Renal cortical epithelial cell (primary cell): ENCODE data around the gene GFER. TPM values are rescaled to one million over a fixed set of nuclear protein-coding genes. Genes with fewer than 3 reads are reported as not detected.

Experiments
- total RNA-seq: library from RNA; depleted of rRNA; stranded (reverse); fragments of >200 nt; gene quantifications from 2 replicates; pipeline ENCODE4 v1.2.3, GENCODE V29; 2014

Gene GFER
- total RNA-seq, 1 donor from 2014 or later = 8.7 TPM

Other genes with a start within 250 kb of the GFER start
- 38.9 and 84.0 TPM in 2 replicates for gene NME3, start 212.7 kb upstream of the GFER start, total RNA-seq
- gene EME2, start 211.4 kb upstream of the GFER start, total RNA-seq = 12.2 and 13.1 TPM in 2 replicates
- gene MRPS34, start 211.1 kb upstream of the GFER start, total RNA-seq = 41.6 and 68.4 TPM in 2 replicates
- 53.2 and 60.8 TPM in 2 replicates for gene SPSB3, start 201.6 kb upstream of the GFER start, total RNA-seq
- 58.2 and 85.3 TPM in 2 replicates for gene NUBP2, start 201.2 kb upstream of the GFER start, total RNA-seq
- 0.05 TPM in 1 of 2 replicates, not detected in the other for gene IGFALS, start 190.5 kb upstream of the GFER start, total RNA-seq
- 63.9 and 102 TPM in 2 replicates for gene HAGH, start 157.4 kb upstream of the GFER start, total RNA-seq
- gene FAHD1, start 157.0 kb upstream of the GFER start, total RNA-seq = 84.9 and 109 TPM in 2 replicates
- gene MEIOB, start 112.0 kb upstream of the GFER start, total RNA-seq = 0.15 and 2.6 TPM in 2 replicates
- not detected in 2 replicates for gene HS3ST6, start 65.8 kb upstream of the GFER start, total RNA-seq
- gene MSRB1, start 41.0 kb upstream of the GFER start, total RNA-seq = 9.6 and 10.8 TPM in 2 replicates
- gene RPL3L, start 29.5 kb upstream of the GFER start, total RNA-seq = not detected in 2 replicates
- 119 and 138 TPM in 2 replicates for gene NDUFB10, start 24.7 kb upstream of the GFER start, total RNA-seq
- gene RPS2, start 19.4 kb upstream of the GFER start, total RNA-seq = 865 and 1,076 TPM in 2 replicates
- gene RNF151, start 17.3 kb upstream of the GFER start, total RNA-seq = not detected in 2 replicates
- 46.2 and 46.3 TPM in 2 replicates for gene TBL3, start 12.1 kb upstream of the GFER start, total RNA-seq
- gene NOXO1, start 2.7 kb upstream of the GFER start, total RNA-seq = 0.87 TPM in 1 of 2 replicates, not detected in the other
- gene SYNGR3, start 5.8 kb downstream of the GFER start, total RNA-seq = 2.0 and 8.0 TPM in 2 replicates
- 10.1 and 22.4 TPM in 2 replicates for gene ZNF598, start 25.6 kb downstream of the GFER start, total RNA-seq
- 0.10 TPM in 1 of 2 replicates, not detected in the other for gene NPW, start 35.6 kb downstream of the GFER start, total RNA-seq
- gene NHERF2, start 42.7 kb downstream of the GFER start, total RNA-seq = 3.5 and 6.3 TPM in 2 replicates
- gene NTHL1, start 63.6 kb downstream of the GFER start, total RNA-seq = 11.4 and 24.5 TPM in 2 replicates
- 24.5 and 63.6 TPM in 2 replicates for gene TSC2, start 63.8 kb downstream of the GFER start, total RNA-seq
- 17.4 and 98.0 TPM in 2 replicates for gene PKD1, start 151.7 kb downstream of the GFER start, total RNA-seq
- 0.69 and 0.70 TPM in 2 replicates for gene RAB26, start 164.4 kb downstream of the GFER start, total RNA-seq
- gene TRAF7, start 171.6 kb downstream of the GFER start, total RNA-seq = 41.8 and 66.1 TPM in 2 replicates
- under 0.01 and 0.15 TPM in 2 replicates for gene CASKIN1, start 212.4 kb downstream of the GFER start, total RNA-seq
- 16.7 and 22.2 TPM in 2 replicates for gene MLST8, start 221.3 kb downstream of the GFER start, total RNA-seq
- gene BRICD5, start 226.7 kb downstream of the GFER start, total RNA-seq = 0.17 and 1.7 TPM in 2 replicates
- gene PGP, start 230.6 kb downstream of the GFER start, total RNA-seq = 9.7 and 29.9 TPM in 2 replicates
- 29.7 and 32.7 TPM in 2 replicates for gene E4F1, start 239.4 kb downstream of the GFER start, total RNA-seq